Stimulated activated CD4-positive, alpha-beta T cell treated with anti-CD3 and anti-CD28 coated beads, TNF-alpha, amount 100 ng/mL, for 24 hours (primary cell): ENCODE data around the gene NFILZ.
A peak's percentile ranks its signal among the peaks of the same experiment; 100 is the strongest.
"Not testable (repeated sequence)": the region's sequence is repeated elsewhere in the genome, so short reads cannot be mapped to it uniquely, and the experiment has no call there.

ENCODE experiments used
- DNase-seq, 3 experiments: peaks; one replicate each; pipeline ENCODE4 v3.0.0-alpha.2; 2020; ENCODE audit warnings: low read depth in 3 of 3

Gene NFILZ

GRCh38 chr19:8611391-8611876 lies 19.0 kb upstream of the NFILZ start:
- DNase-seq = no peak

DNA sequence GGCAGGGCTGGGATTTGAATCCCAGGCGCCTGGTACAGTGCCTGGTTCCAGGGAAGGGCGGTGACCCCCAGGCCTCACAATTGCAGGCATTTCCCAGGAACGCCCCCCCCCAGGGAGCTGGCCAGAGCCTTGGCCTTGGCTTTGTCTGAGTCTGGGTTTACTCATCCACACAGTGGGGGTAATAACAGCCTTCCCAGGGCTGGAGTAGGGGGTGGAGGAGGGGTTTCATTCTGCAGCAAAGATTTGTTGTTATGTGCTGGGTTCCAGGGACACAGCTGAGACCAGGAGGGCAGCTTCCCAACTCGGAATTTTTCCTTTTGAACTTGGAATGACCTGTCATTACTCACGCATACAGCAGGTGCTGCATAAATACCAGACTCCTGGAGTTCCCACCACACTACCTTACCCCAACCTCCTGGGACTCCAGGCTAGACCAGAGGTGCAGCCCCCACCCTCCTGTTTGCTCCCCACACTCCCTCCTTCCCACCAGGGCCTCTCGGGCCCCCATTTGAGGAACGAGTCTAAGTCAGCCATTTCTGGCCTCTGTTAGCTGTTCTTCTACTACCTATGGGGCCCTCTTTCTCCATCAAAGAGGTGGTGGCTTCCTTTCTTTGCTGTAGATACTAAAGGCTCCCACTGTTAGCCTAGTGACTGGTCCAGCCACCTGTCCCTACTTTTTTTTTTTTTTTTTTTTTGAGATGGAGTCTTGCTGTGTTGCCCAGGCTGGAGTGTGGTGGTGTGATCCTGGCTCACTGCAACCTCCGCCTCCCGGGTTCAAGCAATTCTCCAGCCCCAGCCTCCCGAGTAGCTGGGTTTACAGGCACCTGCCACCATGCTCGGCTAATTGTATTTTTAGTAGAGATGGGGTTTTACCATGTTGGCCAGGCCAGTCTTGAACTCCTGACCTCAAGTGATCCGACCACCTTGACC lies 18.3 kb upstream of the NFILZ start:
- no peak for DNase-seq

DNA sequence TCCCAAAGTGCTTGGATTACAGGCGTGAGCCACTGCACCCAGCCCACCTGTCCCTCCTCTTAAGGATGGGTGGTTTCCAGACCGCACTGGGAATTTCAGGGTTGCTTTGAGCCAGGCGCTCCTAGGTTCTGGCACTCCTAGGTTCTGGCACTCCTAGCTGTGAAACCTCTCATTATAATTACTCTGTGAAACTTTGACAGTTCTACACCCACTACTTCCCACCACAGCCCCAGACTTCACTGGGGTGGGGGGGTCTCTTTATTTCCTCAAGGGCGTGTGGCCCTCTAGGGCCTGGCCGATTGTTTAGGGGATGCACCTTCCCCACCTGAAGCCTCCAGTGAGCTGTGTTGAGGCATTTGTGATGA lies 17.6 kb upstream of the NFILZ start:
- no peak for DNase-seq

DNA sequence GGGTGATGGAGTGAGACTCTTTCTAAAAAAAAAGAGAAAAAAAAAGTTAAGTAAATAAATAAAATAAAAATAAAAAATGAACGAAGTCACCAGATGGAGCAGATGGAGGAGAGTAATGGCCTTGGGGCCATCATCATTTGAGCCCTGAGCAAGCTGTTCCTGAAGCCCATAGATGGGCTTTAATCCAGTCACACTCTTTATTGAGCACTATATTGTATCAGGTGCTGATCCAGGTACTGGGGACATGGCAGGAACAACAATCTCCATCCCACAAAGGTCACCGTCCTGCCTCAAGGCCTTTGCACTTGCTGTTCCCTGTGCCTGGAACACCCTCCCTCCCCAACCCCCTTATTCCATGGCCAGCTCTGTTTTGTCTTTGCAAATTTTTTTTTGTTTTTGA lies 16.0 kb upstream of the NFILZ start:
- DNase-seq = no peak

DNA sequence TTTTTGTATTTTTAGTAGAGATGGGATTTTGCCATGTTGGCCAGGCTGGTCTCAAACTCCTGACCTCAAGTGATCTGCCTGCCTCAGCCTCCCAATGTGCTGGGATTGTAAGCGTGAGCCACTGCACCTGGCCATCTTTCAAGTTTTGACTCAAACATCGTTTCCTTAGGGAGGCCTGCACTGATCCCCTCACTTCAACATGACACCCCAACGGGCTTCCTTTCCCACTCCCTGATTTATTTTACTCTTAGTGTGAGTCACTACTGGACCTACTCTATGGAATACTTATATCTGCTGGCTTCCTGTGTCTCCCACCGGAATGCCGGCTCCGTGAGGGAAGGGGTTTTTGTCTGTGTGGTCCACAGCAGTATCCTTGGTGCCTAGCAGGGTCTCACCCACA lies 15.4 kb upstream of the NFILZ start:
- no peak for DNase-seq

DNA sequence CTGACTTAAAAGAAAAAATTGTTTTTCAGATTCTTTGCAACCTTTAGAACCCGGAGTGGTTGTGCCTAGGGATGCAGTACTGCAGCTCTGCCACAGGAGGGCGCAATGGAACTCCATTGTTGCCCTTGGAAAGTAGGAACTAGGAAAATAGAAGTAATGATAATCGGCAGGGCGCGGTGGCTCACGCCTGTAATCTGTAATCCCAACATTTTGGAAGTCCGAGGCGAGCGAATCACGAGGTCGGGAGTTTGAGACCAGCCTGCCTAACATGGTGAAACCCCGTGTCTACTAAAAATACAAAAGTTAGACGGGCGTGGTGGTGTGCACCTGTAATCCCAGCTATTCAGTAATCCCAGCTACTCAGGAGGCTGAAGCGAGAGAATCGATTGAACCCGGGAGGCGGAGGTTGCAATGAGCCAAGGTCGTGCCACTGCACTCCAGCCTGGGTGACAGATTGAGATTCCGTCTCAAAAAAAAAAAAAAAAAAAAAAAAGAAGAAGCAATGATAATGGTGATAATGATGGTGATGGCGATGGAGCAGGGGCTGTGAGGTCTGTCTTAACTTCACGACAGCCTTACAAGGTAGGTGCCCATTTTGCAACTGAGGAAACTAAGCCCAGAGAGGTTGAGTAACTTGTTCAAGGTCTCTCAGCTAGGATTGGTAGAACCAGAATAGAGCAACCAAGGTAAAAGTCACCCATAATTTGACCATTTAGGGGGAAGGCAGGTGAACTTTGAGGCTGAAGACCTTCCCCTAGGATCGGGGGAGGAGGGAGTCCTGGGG lies 14.4 kb upstream of the NFILZ start:
- DNase-seq = peak in 2 of 3 experiments; percentile 41 to 61

DNA sequence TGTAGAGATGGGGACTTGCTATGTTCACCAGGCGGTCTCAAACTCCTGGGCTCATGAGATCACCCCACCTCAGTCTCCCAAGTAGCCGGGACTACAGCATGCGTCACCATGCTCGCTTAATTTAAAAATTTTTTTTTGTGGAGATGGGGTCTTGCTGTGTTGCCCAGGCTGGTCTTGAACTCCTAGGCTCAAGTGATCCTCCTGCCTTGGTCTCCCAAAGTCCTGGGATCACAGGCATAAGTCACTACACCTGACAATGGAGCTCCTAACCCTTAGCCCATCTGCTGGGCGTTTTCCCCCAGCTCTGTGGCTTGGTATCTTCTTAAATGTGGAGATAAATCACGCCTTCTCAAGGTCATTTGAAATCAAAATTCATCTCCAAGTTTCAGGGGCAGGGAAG lies 13.6 kb upstream of the NFILZ start:
- DNase-seq = no peak

DNA sequence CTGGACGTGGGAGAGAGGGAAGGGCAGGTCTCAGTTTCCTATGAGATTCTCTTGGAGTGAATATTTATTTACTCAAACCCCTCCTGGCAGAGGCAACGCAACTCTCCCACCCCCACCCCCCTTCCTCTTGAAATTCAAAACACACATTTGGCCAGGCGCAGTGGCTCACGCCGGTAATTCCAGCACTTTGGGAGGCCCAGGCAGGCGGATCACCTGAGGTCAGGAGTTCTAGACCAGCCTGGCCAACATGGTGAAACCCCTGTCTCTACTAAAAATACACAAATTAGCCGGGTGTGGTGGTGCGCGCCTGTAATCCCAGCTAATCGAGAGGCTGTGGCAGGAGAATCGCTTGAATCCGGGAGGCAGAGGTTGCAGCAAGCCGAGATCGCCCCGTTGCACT lies 13.1 kb upstream of the NFILZ start:
- not testable (repeated sequence) for DNase-seq

DNA sequence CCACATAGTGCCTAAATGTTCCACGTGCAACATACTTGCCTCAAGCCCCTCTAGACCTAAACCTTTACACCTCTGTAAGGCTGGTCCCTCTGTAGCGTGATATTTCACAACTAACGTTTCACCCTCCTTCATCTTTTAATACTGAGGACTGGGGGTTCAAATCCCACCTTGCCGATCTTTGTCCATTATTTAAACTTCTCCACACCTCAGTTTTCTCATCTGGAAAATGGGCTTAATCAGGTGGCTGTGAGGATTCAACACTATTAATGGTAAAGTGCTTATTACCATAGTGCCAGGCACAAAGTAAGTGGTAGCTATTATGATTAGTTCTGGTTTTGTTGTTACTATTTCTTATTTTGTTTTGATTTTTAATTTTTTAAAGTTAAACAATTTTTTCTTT lies 12.4 kb upstream of the NFILZ start:
- DNase-seq = no peak

- DNase-seq = no peak
Measured at GRCh38 chr19:8618751-8619150, 11.7 kb upstream of the NFILZ start.

DNA sequence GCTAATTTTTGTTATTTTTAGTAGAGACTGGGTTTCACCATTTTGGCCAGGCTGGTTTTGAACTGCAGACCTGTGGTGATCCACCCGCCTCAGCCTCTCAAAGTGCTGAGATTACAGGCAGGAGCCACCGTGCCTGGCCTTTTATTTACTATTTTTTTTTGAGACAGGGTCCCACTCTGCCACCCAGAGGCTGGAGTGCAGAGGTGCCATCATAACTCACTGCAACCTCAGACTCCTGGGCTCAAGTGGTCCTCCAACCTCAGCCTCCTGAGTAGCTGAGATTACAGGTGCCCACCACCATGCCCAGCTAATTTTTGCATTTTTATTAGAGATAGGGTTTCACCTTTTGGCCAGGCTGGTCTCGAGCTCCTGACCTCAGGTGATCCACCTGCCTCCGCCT lies 7.5 kb upstream of the NFILZ start:
- not testable (repeated sequence) for DNase-seq

- no peak for DNase-seq
Measured at GRCh38 chr19:8626842-8627241, 3.6 kb upstream of the NFILZ start.

GRCh38 chr19:8629184-8629583 lies 1.2 kb upstream of the NFILZ start:
- no peak for DNase-seq

GRCh38 chr19:8630796-8631424 lies 477 bp downstream of the NFILZ start:
- no peak for DNase-seq

- no peak for DNase-seq
Measured at GRCh38 chr19:8631425-8631819, 989 bp downstream of the NFILZ start.

DNA sequence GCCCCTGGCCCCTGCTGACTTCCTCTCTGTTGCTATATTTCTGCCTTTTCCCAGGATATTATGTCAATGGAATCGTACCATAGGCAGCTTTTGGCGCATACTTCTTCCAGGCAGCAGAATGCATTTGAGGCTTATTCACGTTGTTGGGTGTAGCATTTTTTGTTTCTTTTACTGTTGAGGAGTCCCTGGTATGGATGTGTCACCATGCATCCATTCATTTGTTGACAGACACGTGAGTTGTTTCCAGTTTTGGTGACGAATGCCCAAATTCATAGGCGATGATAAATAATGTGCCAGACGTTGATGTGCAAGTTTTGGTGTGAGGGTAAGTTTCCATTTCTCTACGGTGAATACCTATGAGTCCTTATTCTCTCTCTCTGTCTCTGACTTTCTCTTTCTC lies 5.0 kb downstream of the NFILZ start:
- DNase-seq = no peak

DNA sequence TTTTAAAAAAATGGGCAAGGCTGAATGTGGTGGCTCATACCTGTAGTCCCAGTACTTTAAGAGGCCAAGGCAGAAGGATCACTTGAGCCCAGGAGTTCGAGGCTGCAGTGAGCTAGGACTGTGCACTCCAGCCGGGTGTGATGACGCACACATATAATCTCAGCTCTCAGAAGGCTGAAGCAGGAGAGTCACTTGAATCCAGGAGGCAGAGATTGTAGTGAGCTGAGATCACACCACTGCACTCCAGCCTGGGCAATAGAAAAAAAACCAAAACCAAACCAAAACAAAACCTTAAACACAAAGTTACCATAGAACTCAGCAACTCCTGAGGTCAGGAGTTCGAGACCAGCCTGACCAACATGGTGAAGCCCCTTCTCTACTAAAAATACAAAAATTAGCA lies 6.6 kb downstream of the NFILZ start:
- DNase-seq = not testable (repeated sequence)

GRCh38 chr19:8638078-8638619 lies 7.7 kb downstream of the NFILZ start:
- DNase-seq = no peak

DNA sequence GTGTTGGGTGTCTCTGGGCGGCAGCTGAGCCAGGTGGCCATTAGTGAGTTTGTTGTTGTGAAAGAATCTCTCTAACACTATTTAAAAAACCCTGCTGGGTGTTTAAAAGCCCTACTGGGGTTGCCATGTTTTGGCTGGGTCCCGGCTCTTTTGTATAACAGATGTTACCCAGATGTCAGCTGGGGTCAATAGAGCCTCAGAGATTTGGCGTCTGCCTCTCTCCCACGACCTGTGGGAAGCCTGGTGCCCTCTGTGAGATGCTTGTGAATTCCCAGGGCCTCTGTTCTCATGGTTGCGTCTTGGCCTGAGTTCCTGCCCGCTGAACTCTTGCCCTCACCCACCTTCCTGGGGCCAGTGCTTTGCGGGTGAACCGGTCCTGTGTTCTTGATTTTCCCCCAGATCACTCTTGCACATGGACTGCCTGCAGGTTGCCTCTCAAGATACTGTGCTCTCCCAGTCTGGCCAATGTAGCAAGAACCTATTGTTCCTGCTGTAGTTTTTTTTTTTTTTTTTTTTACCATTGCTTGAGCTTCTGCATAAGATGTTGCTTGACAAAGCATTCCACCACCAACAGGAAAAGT lies 9.5 kb downstream of the NFILZ start:
- DNase-seq = no peak

DNA sequence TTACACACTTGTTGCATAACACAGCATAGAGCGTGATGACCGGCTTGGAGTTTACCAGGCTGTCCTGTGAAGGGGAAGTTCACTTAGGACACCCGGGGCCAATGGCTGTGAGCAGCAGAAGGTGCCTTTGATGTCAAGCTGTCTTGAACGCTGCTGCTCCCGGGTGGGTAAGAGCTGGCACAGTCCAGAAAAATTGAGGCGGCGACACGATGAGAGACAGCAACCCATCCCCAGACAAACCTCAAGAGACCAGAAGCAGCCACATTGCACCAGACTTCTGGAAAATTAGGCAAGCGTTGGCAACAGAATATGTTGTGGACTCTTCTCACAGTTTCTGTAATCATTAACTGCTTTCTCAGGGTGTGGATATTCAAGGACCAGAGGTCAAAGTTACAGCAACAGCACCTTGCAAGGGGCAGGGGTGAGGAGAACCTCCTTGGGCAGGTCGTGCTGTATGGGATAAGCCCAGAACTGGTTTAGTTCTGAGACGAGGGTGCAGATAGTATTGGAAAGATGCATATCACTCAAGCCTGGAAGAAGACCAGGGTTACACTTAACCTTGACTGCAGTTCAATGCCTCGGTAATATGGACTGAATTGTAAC lies 10.1 kb downstream of the NFILZ start:
- no peak for DNase-seq

DNA sequence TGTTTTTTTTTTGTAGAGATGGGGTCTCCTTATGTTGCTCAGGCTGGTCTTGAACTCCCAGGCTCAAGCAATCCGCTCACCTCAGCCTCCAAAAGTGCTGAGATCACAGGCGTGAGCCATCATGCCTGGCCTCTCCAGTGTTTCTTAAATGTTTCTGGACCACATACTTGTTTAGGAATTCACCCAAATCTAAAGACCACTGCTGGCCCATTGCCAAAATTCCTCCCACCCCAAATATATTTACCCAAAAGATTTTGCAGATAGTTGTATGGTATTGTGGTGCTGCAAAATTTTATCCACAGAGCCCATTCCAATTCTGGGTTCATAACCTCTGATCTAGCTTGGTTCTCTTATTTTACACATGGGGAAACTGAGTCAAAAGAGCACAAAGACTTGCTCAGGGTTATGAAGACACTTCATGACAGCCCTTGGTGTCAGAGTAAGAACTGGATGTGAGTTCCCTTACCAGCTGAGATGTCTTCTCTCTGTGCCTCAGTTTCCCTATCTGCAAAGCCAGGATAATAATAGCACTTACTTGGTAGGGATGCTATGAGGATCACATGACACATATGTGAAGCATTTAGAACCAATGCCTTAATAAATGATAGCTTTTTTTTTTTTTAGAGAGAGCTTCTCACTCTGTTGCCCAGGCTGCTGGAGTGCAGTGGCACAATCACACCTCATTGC lies 10.9 kb downstream of the NFILZ start:
- no peak for DNase-seq
